Lung microvascular endothelial cell (primary cell): ENCODE measurements around the gene ANGEL1. TPM values are rescaled to one million over a fixed set of nuclear protein-coding genes. Genes with fewer than 3 reads are reported as not detected.

Experiments used
- DNase-seq, 2 donors: peaks; one replicate each; pipeline versions ENCODE4 v3.0.0 to v3.0.0-alpha.2; 2010; ENCODE audit warnings: low read depth in 2 of 2
- total RNA-seq: library from RNA; depleted of rRNA; stranded (reverse); fragments of >200 nt; gene quantifications from 2 replicates; pipeline ENCODE4 v1.2.1, GENCODE V29; 2014

The ANGEL1 gene
- total RNA-seq = 4.1 and 4.4 TPM in 2 replicates

- DNase-seq = peak; percentile 94 to 95
These were observed at the start of gene ANGEL1 for GRCh38 chr14:76812422-76813383. ANGEL1 (minus strand) TSS chr14:76812882; CDS start chr14:76812827, 55 bp downstream.

GRCh38 chr14:76861574-76862255, 49.0 kb upstream of the ANGEL1 start:
- no peak for DNase-seq

GRCh38 chr14:76856769-76857168, 44.1 kb upstream of the ANGEL1 start:
- no peak for DNase-seq

GRCh38 chr14:76855066-76855465, 42.4 kb upstream of the ANGEL1 start:
- no peak for DNase-seq

- DNase-seq = no peak
These were observed 36.2 kb upstream of the ANGEL1 start for GRCh38 chr14:76848879-76849278.

GRCh38 chr14:76846331-76847047, 33.8 kb upstream of the ANGEL1 start:
- DNase-seq = no peak

- DNase-seq = peak; percentile 87 to 93
These were observed 31.5 kb upstream of the ANGEL1 start for GRCh38 chr14:76844223-76844622.

- no peak for DNase-seq
These were observed 29.7 kb upstream of the ANGEL1 start for GRCh38 chr14:76842414-76842813.

GRCh38 chr14:76837524-76837923, 24.8 kb upstream of the ANGEL1 start:
- DNase-seq = no peak

- DNase-seq = no peak
These were observed 23.4 kb upstream of the ANGEL1 start for GRCh38 chr14:76836029-76836630.

GRCh38 chr14:76834241-76834661, 21.6 kb upstream of the ANGEL1 start:
- DNase-seq = no peak

- no peak for DNase-seq
These were observed 20.3 kb upstream of the ANGEL1 start for GRCh38 chr14:76833011-76833410.

- no peak for DNase-seq
These were observed 19.9 kb upstream of the ANGEL1 start for GRCh38 chr14:76832503-76832988.

- DNase-seq = no peak
These were observed 17.9 kb upstream of the ANGEL1 start for GRCh38 chr14:76830556-76830955.

- no peak for DNase-seq
These were observed 17.2 kb upstream of the ANGEL1 start for GRCh38 chr14:76829650-76830421.

GRCh38 chr14:76829013-76829365, 16.3 kb upstream of the ANGEL1 start:
- DNase-seq = peak in 1 of 2 donors; percentile 53

- DNase-seq = no peak
These were observed 15.8 kb upstream of the ANGEL1 start for GRCh38 chr14:76828339-76829012.

- DNase-seq = no peak
These were observed 15.1 kb upstream of the ANGEL1 start for GRCh38 chr14:76827696-76828296.

- no peak for DNase-seq
These were observed 13.4 kb upstream of the ANGEL1 start, which contains the start of gene LRRC74A for GRCh38 chr14:76826122-76826521. LRRC74A (plus strand) TSS chr14:76826408; CDS start chr14:76826698, 290 bp downstream.
